HepG2 (cell line): ENCODE results near the gene RNF113A. TPM values are rescaled to one million over a fixed set of nuclear protein-coding genes. Genes with fewer than 3 reads are reported as not detected.

Source experiments
- ATAC-seq: fragments of 200-7000 bp; cut with Tn5 transposase; 3 replicates; pipeline ENCODE4 v1.9.1; 2020; ENCODE audit warnings: mild to moderate bottlenecking, moderate library complexity
- Bru-seq: library from RNA; stranded (reverse); fragments of 400-500 nt; gene quantifications from one replicate; lab custom pipeline; 2021; lab: Mats Ljungman, UMichigan
- BruChase-seq, 2 experiments: library from RNA; stranded (reverse); fragments of 400-500 nt; gene quantifications; one replicate each; lab custom pipeline; 2021; lab: Mats Ljungman, UMichigan
- BruUV-seq: library from RNA; stranded (reverse); fragments of 400-500 nt; replicated peaks from 2 replicates; lab custom pipeline; 2021; lab: Mats Ljungman, UMichigan
- CTCF ChIA-PET: fragments of 300-600 bp; formaldehyde crosslinking; extraction: SDS; loops from one replicate; lab custom pipeline; 2021; ENCODE audit warnings: low total read pairs, inconsistent platforms, low intra/inter-chr PET ratio; lab: Yijun Ruan, JAX
- POLR2A ChIA-PET: fragments of 350-600 bp; sonication (Branson Sonifier 250); formaldehyde crosslinking; loops from one replicate; lab custom pipeline; 2020; ENCODE audit warnings: antibody characterized with exemption, inconsistent platforms; lab: Yijun Ruan, JAX
- DNase-seq: peaks from one replicate; pipeline ENCODE4 v3.0.0-alpha.2; 2015; ENCODE audit warnings: low spot score
- FAIRE-seq: peaks from 3 replicates; lab custom pipeline; 2011; peaks lifted over from hg19 to GRCh38; lab: Jason Lieb, UNC
- H2AFZ ChIP-seq: one replicate; pipeline ENCODE4 v1.6.1; 2011; ENCODE audit warnings: low read length, inconsistent platforms
- H3K27ac ChIP-seq: fragments of 300-600 bp; 3 replicates; pipeline ENCODE4 v1.8.0; 2011; ENCODE audit warnings: mixed run types, mild to moderate bottlenecking, mixed read lengths, low read length, inconsistent platforms; ENCODE audit not compliant: insufficient read depth; ENCODE audit errors: extremely low read length
- H3K27me3 ChIP-seq, 2 experiments: fragments of 200-600 bp in 1 of 2; 2 replicates in 1 of 2; 3 replicates in 1 of 2; pipeline versions ENCODE4 v1.6.0 to v1.8.0; 2011; ENCODE audit warnings: low read length in 2 of 2, mild to moderate bottlenecking in 2 of 2, moderate library complexity in 2 of 2, inconsistent platforms in 1 of 2; ENCODE audit not compliant: insufficient read depth in 2 of 2, control insufficient read depth in 1 of 2
- H3K36me3 ChIP-seq, 2 experiments: fragments of 200-600 bp in 1 of 2; replicated peaks in 1 of 2; 2 replicates in 1 of 2; 3 replicates in 1 of 2; pipeline versions ENCODE4 v1.5.1 to v1.8.0; 2011; ENCODE audit warnings: low read length in 2 of 2, inconsistent platforms in 1 of 2; ENCODE audit not compliant: insufficient read depth in 2 of 2, control insufficient read depth in 1 of 2
- H3K4me1 ChIP-seq: 2 replicates; pipeline ENCODE4 v1.5.1; 2012; ENCODE audit warnings: low read length, inconsistent platforms; ENCODE audit not compliant: insufficient read depth
- H3K4me2 ChIP-seq: 2 replicates; pipeline ENCODE4 v1.6.0; 2011; ENCODE audit warnings: low read depth, low read length, inconsistent platforms
- H3K4me3 ChIP-seq, 3 experiments: fragments of 200-600 bp in 1 of 3; sonication (generic), shearing (Covaris generic) in 1 of 3; replicated peaks in 1 of 3; 2 replicates each; pipeline ENCODE4 v1.5.1; 2011 to 2016; ENCODE audit warnings: low read length in 3 of 3, inconsistent platforms in 2 of 3, low read depth in 2 of 3, mild to moderate bottlenecking in 2 of 3, control low read depth in 1 of 3, mixed read lengths in 1 of 3; ENCODE audit not compliant: insufficient read depth in 1 of 3
- H3K79me2 ChIP-seq: one replicate; pipeline ENCODE4 v1.6.1; 2011; ENCODE audit warnings: low read length, inconsistent platforms; ENCODE audit not compliant: insufficient read depth
- H3K9ac ChIP-seq: 2 replicates; pipeline ENCODE4 v1.6.0; 2011; ENCODE audit warnings: mild to moderate bottlenecking, low read depth, low read length, inconsistent platforms; ENCODE audit not compliant: insufficient read depth
- H3K9me3 ChIP-seq: 2 replicates; pipeline ENCODE4 v1.5.1; 2012; ENCODE audit warnings: mild to moderate bottlenecking, low read length
- H4K20me1 ChIP-seq: 2 replicates; pipeline ENCODE4 v1.6.0; 2011; ENCODE audit warnings: inconsistent platforms, mild to moderate bottlenecking, low read length, moderate library complexity; ENCODE audit not compliant: insufficient read depth
- NR2F2 ChIP-seq: IDR thresholded peaks from 2 replicates; pipeline ENCODE4 v1.6.1; 2012; ENCODE audit warnings: low read depth, inconsistent platforms, borderline replicate concordance
- ZBTB40 ChIP-seq, 2 experiments: fragments of 450-650 bp in 1 of 2; sonication (generic) in 1 of 2; formaldehyde crosslinking in 1 of 2; IDR thresholded peaks; 2 replicates each; pipeline versions ENCODE4 v1.6.1 to v1.8.0; 2016 to 2022; ENCODE audit warnings: antibody characterized with exemption in 1 of 2, mild to moderate bottlenecking in 1 of 2, missing genetic modification reagents in 1 of 2
- ZNF784 ChIP-seq: sonication (generic); formaldehyde crosslinking; IDR thresholded peaks from 2 replicates; pipeline ENCODE4 v1.5.1; 2020; ENCODE audit warnings: missing genetic modification reagents, mild to moderate bottlenecking, borderline replicate concordance
- WGBS: methylation state at CpG from one replicate; pipeline ENCODE4 v1.1.6; 2017; ENCODE audit warnings: low lambda C conversion rate; 5-methylcytosine and 5-hydroxymethylcytosine counted together
- in situ Hi-C: cut with HindIII; loops from 2 replicates; pipeline ENCODE4 v1.10.0; 2017; ENCODE audit warnings: low pct_unique_long_range_greater_than_20kb; ENCODE audit not compliant: extremely low pct_ligation_motif_present
- intact Hi-C: fragments of 100-400 bp; cut with micrococcal nuclease; formaldehyde crosslinking; loops from one replicate; pipeline ENCODE4 v1.10.0; 2022; ENCODE audit not compliant: unreplicated experiment
- long read RNA-seq, 2 experiments: library from RNA in 1 of 2; library from polyadenylated mRNA in 1 of 2; stranded (forward) in 1 of 2; unstranded in 1 of 2; transcript quantifications; one replicate each; pipeline ENCODE4 v2.0.0, GENCODE V29; 2019 to 2022
- polyA minus RNA-seq, 3 experiments: library from RNA; depleted of rRNA, polyadenylated mRNA; stranded (reverse); fragments of >200 nt; gene quantifications; 2 replicates each; pipeline ENCODE4 v1.2.3, GENCODE V29; 2011; ENCODE audit warnings: low replicate concordance in 1 of 3
- polyA plus RNA-seq, 8 experiments: library from polyadenylated mRNA; depleted of rRNA in 3 of 8; stranded (reverse) in 7 of 8; unstranded in 1 of 8; fragments of >200 nt; fragmentation: Illumina TruSeq in 4 of 8; extraction: Trizol in 4 of 8; gene quantifications; 2 replicates each; pipeline versions ENCODE4 v1.2.1 to v1.2.3, GENCODE V29; 2011 to 2016; ENCODE audit warnings: low read depth in 4 of 8, missing spikeins in 1 of 8, mixed read lengths in 1 of 8; ENCODE audit not compliant: insufficient read depth in 1 of 8
- total RNA-seq, 5 experiments: library from RNA; depleted of rRNA; stranded (reverse); fragments of >200 nt; fragmentation: Illumina TruSeq; extraction: Trizol; gene quantifications; 2 replicates each; pipeline ENCODE4 v1.2.3, GENCODE V29; 2016; ENCODE audit warnings: low read depth in 1 of 5
- TF ChIP-seq, protein P1 (sequence below): IDR thresholded peaks from 2 replicates; pipeline ENCODE4 v1.6.1; 2016; ENCODE audit warnings: missing genetic modification reagents, missing compliant biosample characterization

RNF113A gene
- total RNA-seq (2016; rRNA removed; fragmentation: Illumina TruSeq; extraction: Trizol) (15.4 and 21.4 TPM in 2 replicates), polyA plus RNA-seq (2011; rRNA removed) (14.0 and 16.3 TPM in 2 replicates), polyA minus RNA-seq (2011; rRNA and poly(A)+ RNA removed; ENCODE audit: low replicate concordance) (5.4 and 9.0 TPM in 2 replicates), Bru-seq, nascent RNA (percentile 73 among the genes with signal in this experiment), BruChase-seq, experiment 1, labeled RNA remaining after a 6-hour chase (percentile 75 among the genes with signal in this experiment), BruChase-seq, experiment 2, labeled RNA remaining after a 2-hour chase (percentile 87 among the genes with signal in this experiment)
- 3.8 and 4.1 TPM in 2 replicates for total RNA-seq (2016; cell fraction: cytosol; rRNA removed; fragmentation: Illumina TruSeq; extraction: Trizol; ENCODE audit: low read depth)
- 16.4 and 22.5 TPM in 2 replicates for total RNA-seq (2016; cell fraction: insoluble cytoplasmic fraction; rRNA removed; fragmentation: Illumina TruSeq; extraction: Trizol)
- total RNA-seq (2016; cell fraction: membrane; rRNA removed; fragmentation: Illumina TruSeq; extraction: Trizol), result 6.0 and 6.6 TPM in 2 replicates
- total RNA-seq (2016; cell fraction: nucleus; rRNA removed; fragmentation: Illumina TruSeq; extraction: Trizol), result 7.1 and 7.7 TPM in 2 replicates
- 19.6 and 19.7 TPM in 2 replicates for polyA plus RNA-seq (2011; cell fraction: cytosol; rRNA removed)
- polyA plus RNA-seq (2011; cell fraction: nucleus; rRNA removed), result 7.3 and 7.5 TPM in 2 replicates
- 17.4 and 18.7 TPM in 2 replicates for polyA plus RNA-seq (2012)
- polyA plus RNA-seq (2016; cell fraction: cytosol; fragmentation: Illumina TruSeq; extraction: Trizol; ENCODE audit: low read depth), result 4.0 and 4.2 TPM in 2 replicates
- 20.9 and 21.9 TPM in 2 replicates for polyA plus RNA-seq (2016; cell fraction: insoluble cytoplasmic fraction; fragmentation: Illumina TruSeq; extraction: Trizol; ENCODE audit: low read depth)
- 4.3 and 5.6 TPM in 2 replicates for polyA plus RNA-seq (2016; cell fraction: membrane; fragmentation: Illumina TruSeq; extraction: Trizol; ENCODE audit: low read depth)
- polyA plus RNA-seq (2016; cell fraction: nucleus; fragmentation: Illumina TruSeq; extraction: Trizol; ENCODE audit: insufficient read depth, low read depth), result 11.0 and 11.3 TPM in 2 replicates
- polyA minus RNA-seq (2011; cell fraction: cytosol; rRNA and poly(A)+ RNA removed), result 6.6 and 7.8 TPM in 2 replicates
- 4.9 and 5.0 TPM in 2 replicates for polyA minus RNA-seq (2011; cell fraction: nucleus; rRNA and poly(A)+ RNA removed)
- long read RNA-seq, experiment 1, transcript RNF113A-201 (1 exons, 1,353 nt), result major isoform, 49 of 49 reads
- long read RNA-seq, experiment 1, partial matches to known transcripts, result 0 of 49 reads
- long read RNA-seq, experiment 1, other reads (novel, unspliced or antisense), result 0 of 49 reads
- long read RNA-seq, experiment 2, transcript RNF113A-201 (1 exons, 1,353 nt), result major isoform, 53 of 53 reads
- long read RNA-seq, experiment 2, partial matches to known transcripts, result 0 of 53 reads
- long read RNA-seq, experiment 2, other reads (novel, unspliced or antisense), result 0 of 53 reads

- Histone ChIP-seq H3K36me3 (0 out of 5 replicates have a peak, but pooled peaks cover 0 to 5% of the 10 kb centered on the region in 2 experiments), H3K4me2 (peak within 1 kb of the TSS; percentile 74), H3K9me3 (no peaks in the 10 kb centered on the region), H3K27ac (peak within 1 kb of the TSS; percentile 99), H3K4me3 (peak within 1 kb of the TSS; percentile 70 to 82 (median 74)), H3K27me3 (no peaks in the 10 kb centered on the region; a peak in 1 of 5 replicates), H3K4me1 (peaks cover 4% of the 10 kb centered on the region; the same call in 1 of the 2 replicates), H2AFZ (no peak within 1 kb of the TSS), H3K9ac (peak within 1 kb of the TSS; percentile 96), H4K20me1 (no peaks in the 10 kb centered on the region), H3K79me2 (peaks cover 36% of the 10 kb centered on the region)
- in situ Hi-C loops (no loop called here), intact Hi-C loops (loop anchor here (2.0 kb wide), 2 partner anchors 19 to 81 kb away; partner anchors contain the start of genes RPL39 and UPF3B)
- ATAC-seq, result peak; percentile 95
- BruUV-seq, result TSS peak; percentile 70
- POLR2A ChIA-PET, result interaction anchor here (1.0 to 3.7 kb wide), 4 partner anchors 19 to 87 kb away, joined by 4 to 42 read pairs (median 16); partner anchors contain the start of genes RPL39 and UPF3B
- WGBS, result 0% methylated on average over 4 of the region's 62 CpGs
- FAIRE-seq, result no peak
- peak; percentile 76 for DNase-seq
- CTCF ChIA-PET, result no interaction called here
- TF ChIP-seq, protein P1, sequence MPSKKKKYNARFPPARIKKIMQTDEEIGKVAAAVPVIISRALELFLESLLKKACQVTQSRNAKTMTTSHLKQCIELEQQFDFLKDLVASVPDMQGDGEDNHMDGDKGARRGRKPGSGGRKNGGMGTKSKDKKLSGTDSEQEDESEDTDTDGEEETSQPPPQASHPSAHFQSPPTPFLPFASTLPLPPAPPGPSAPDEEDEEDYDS, result peak; percentile 66; the same call in 1 of the 2 replicates
- TF ChIP-seq NR2F2, result no peak
- TF ChIP-seq ZBTB40 (IDR thresholded peaks at IDR 0.05), result no peak
- no peak for TF ChIP-seq ZBTB40 (CRISPR knock-in tag; IDR thresholded peaks at IDR 0.05)
- no peak for TF ChIP-seq ZNF784 (CRISPR knock-in tag)
Observed at GRCh38 chrX:119871599-119872395, at the start of gene RNF113A, which contains the start of gene NDUFA1. TSS of gene RNF113A (minus strand) at chrX:119871733. CDS start at chrX:119871613, 120 bp downstream. TSS of gene NDUFA1 (plus strand) at chrX:119871832. CDS start at chrX:119871912, 80 bp downstream.
